ENCODE results near the gene RANBP3. TPM values are rescaled to one million over a fixed set of nuclear protein-coding genes. Genes with fewer than 3 reads are reported as not detected.

The RANBP3 gene
- total RNA-seq, 2 experiments from 2014 or later, result 82.2 to 93.6 TPM

- DNase-seq, result no peak
- no peaks in the 10 kb centered on the region for H3K27me3 Mint-ChIP-seq (ENCODE audit: low read depth)
- ATAC-seq, result peak; percentile 27
- peaks cover 55% of the 10 kb centered on the region for H3K4me1 Mint-ChIP-seq (ENCODE audit: low read depth)
- H3K4me3 Mint-ChIP-seq, result no peak overlapping the region
- ChIA-PET POLR2A (interaction anchor here (0.7 to 1.3 kb wide), 3 partner anchors 10 to 157 kb away, joined by 3 to 4 read pairs (median 3); partner anchors contain the start of gene NDUFA11), CTCF (interaction anchor here (1.0 to 3.5 kb wide), 10 partner anchors 9 to 319 kb away, joined by 3 to 33 read pairs (median 6); partner anchors contain the start of gene CATSPERD)
- H3K36me3 Mint-ChIP-seq (ENCODE audit: low read depth), result peaks cover 8% of the 10 kb centered on the region
- H3K9me3 Mint-ChIP-seq (ENCODE audit: insufficient read depth), result no peaks in the 10 kb centered on the region
- H3K27ac Mint-ChIP-seq, result peak overlapping the region; percentile 64
These were observed 6.7 kb upstream of the RANBP3 start for GRCh38 chr19:5984600-5984999.

- H3K27ac Mint-ChIP-seq, result peak overlapping the region; percentile 48
- no peaks in the 10 kb centered on the region for H3K27me3 Mint-ChIP-seq (ENCODE audit: low read depth)
- DNase-seq (no peak), ATAC-seq (no peak)
- CTCF ChIA-PET, result interaction anchor here (1.6 to 3.5 kb wide), 4 partner anchors 8 to 179 kb away, joined by 3 to 33 read pairs (median 22); no protein-coding TSS in a partner anchor
- peaks cover 13% of the 10 kb centered on the region for H3K36me3 Mint-ChIP-seq (ENCODE audit: low read depth)
- no peaks in the 10 kb centered on the region for H3K9me3 Mint-ChIP-seq (ENCODE audit: insufficient read depth)
- no peak overlapping the region for H3K4me3 Mint-ChIP-seq
- peaks cover 59% of the 10 kb centered on the region for H3K4me1 Mint-ChIP-seq (ENCODE audit: low read depth)
- POLR2A ChIA-PET, result interaction anchor here (1.2 kb wide), 1 partner anchor 9 kb away, joined by 3 read pairs; no protein-coding TSS in a partner anchor
These were observed 5.5 kb upstream of the RANBP3 start for GRCh38 chr19:5983367-5983955.

GRCh38 chr19:5978606-5979552 lies 939 bp upstream of the RANBP3 start:
- peaks cover 67% of the 10 kb centered on the region for H3K4me1 Mint-ChIP-seq (ENCODE audit: low read depth)
- no peaks in the 10 kb centered on the region for H3K9me3 Mint-ChIP-seq (ENCODE audit: insufficient read depth)
- H3K27ac Mint-ChIP-seq, result peak overlapping the region; percentile 92
- ATAC-seq (no peak), DNase-seq (no peak)
- no peaks in the 10 kb centered on the region for H3K27me3 Mint-ChIP-seq (ENCODE audit: low read depth)
- H3K4me3 Mint-ChIP-seq, result peak overlapping the region; percentile 99
- H3K36me3 Mint-ChIP-seq (ENCODE audit: low read depth), result peaks cover 48% of the 10 kb centered on the region
- ChIA-PET POLR2A (interaction anchor here (1.0 to 2.6 kb wide), 4 partner anchors 11 to 37 kb away, joined by 3 to 14 read pairs (median 4); no protein-coding TSS in a partner anchor), CTCF (interaction anchor here (0.6 to 6.0 kb wide), 10 partner anchors 9 to 184 kb away, joined by 3 to 64 read pairs (median 6); partner anchors contain the start of gene NRTN)

- no peak for ATAC-seq
These were observed 637 bp downstream of the RANBP3 start for GRCh38 chr19:5977222-5977784.

GRCh38 chr19:5976768-5977167 lies 1.2 kb downstream of the RANBP3 start:
- peak overlapping the region; percentile 95 for H3K27ac Mint-ChIP-seq
- peaks cover 55% of the 10 kb centered on the region for H3K36me3 Mint-ChIP-seq (ENCODE audit: low read depth)
- peak overlapping the region; percentile 99 for H3K4me3 Mint-ChIP-seq
- H3K4me1 Mint-ChIP-seq (ENCODE audit: low read depth), result peaks cover 64% of the 10 kb centered on the region
- H3K9me3 Mint-ChIP-seq (ENCODE audit: insufficient read depth), result no peaks in the 10 kb centered on the region
- ChIA-PET CTCF (interaction anchor here (3.1 to 6.0 kb wide), 4 partner anchors 9 to 173 kb away, joined by 12 to 64 read pairs (median 28); partner anchors contain the start of gene NRTN), POLR2A (interaction anchor here (0.5 to 1.0 kb wide), 3 partner anchors 14 to 396 kb away, joined by 3 read pairs; partner anchors contain the start of gene ALKBH7)
- ATAC-seq (no peak), DNase-seq (no peak)
- H3K27me3 Mint-ChIP-seq (ENCODE audit: low read depth), result no peaks in the 10 kb centered on the region

More at GRCh38 chr19:5977222-5977784, 637 bp downstream of the RANBP3 start:
- Mint-ChIP-seq H3K9me3 (ENCODE audit: insufficient read depth) (no peaks in the 10 kb centered on the region), H3K4me3 (peak overlapping the region; percentile 99), H3K4me1 (ENCODE audit: low read depth) (peaks cover 64% of the 10 kb centered on the region), H3K36me3 (ENCODE audit: low read depth) (peaks cover 53% of the 10 kb centered on the region), H3K27me3 (ENCODE audit: low read depth) (no peaks in the 10 kb centered on the region), H3K27ac (peak overlapping the region; percentile 95)
- ChIA-PET CTCF (interaction anchor here (3.1 to 6.0 kb wide), 4 partner anchors 10 to 173 kb away, joined by 12 to 64 read pairs (median 28); partner anchors contain the start of gene NRTN), POLR2A (interaction anchor here (0.5 to 2.6 kb wide), 6 partner anchors 9 to 395 kb away, joined by 3 to 14 read pairs (median 3); partner anchors contain the start of gene ALKBH7)
- DNase-seq, result no peak

GRCh38 chr19:5975388-5975728 lies 2.6 kb downstream of the RANBP3 start:
- ChIA-PET POLR2A (interaction anchor here (0.6 to 1.2 kb wide), 5 partner anchors 8 to 147 kb away, joined by 3 to 7 read pairs (median 3); no protein-coding TSS in a partner anchor), CTCF (interaction anchor here (0.9 to 6.0 kb wide), 7 partner anchors 8 to 171 kb away, joined by 3 to 64 read pairs (median 4); partner anchors contain the start of gene NRTN)
- ATAC-seq (no peak), DNase-seq (no peak)
- peaks cover 72% of the 10 kb centered on the region for H3K4me1 Mint-ChIP-seq (ENCODE audit: low read depth)
- H3K9me3 Mint-ChIP-seq (ENCODE audit: insufficient read depth), result no peaks in the 10 kb centered on the region
- peaks cover 61% of the 10 kb centered on the region for H3K36me3 Mint-ChIP-seq (ENCODE audit: low read depth)
- H3K4me3 Mint-ChIP-seq, result peak overlapping the region; percentile 49
- no peaks in the 10 kb centered on the region for H3K27me3 Mint-ChIP-seq (ENCODE audit: low read depth)
- peak overlapping the region; percentile 63 for H3K27ac Mint-ChIP-seq

GRCh38 chr19:5974721-5975387 lies 3.1 kb downstream of the RANBP3 start:
- DNase-seq (peak; percentile 42), ATAC-seq (no peak)
- Mint-ChIP-seq H3K4me3 (peak overlapping the region; percentile 16), H3K36me3 (ENCODE audit: low read depth) (peaks cover 56% of the 10 kb centered on the region), H3K9me3 (ENCODE audit: insufficient read depth) (no peaks in the 10 kb centered on the region), H3K27ac (peak overlapping the region; percentile 78), H3K27me3 (ENCODE audit: low read depth) (no peaks in the 10 kb centered on the region), H3K4me1 (ENCODE audit: low read depth) (peaks cover 67% of the 10 kb centered on the region)
- ChIA-PET POLR2A (interaction anchor here (0.6 to 1.2 kb wide), 5 partner anchors 8 to 146 kb away, joined by 3 to 7 read pairs (median 3); no protein-coding TSS in a partner anchor), CTCF (interaction anchor here (0.6 to 1.3 kb wide), 6 partner anchors 9 to 170 kb away, joined by 3 to 7 read pairs (median 4); partner anchors contain the start of gene NRTN)

- DNase-seq (no peak), ATAC-seq (no peak)
- Mint-ChIP-seq H3K4me1 (ENCODE audit: low read depth) (peaks cover 61% of the 10 kb centered on the region), H3K27me3 (ENCODE audit: low read depth) (no peaks in the 10 kb centered on the region), H3K4me3 (no peak overlapping the region), H3K36me3 (ENCODE audit: low read depth) (peaks cover 53% of the 10 kb centered on the region), H3K27ac (peak overlapping the region; percentile 78), H3K9me3 (ENCODE audit: insufficient read depth) (no peaks in the 10 kb centered on the region)
- ChIA-PET CTCF (interaction anchor here (0.6 to 1.3 kb wide), 2 partner anchors 8 to 170 kb away, joined by 4 to 7 read pairs; partner anchors contain the start of gene NRTN), POLR2A (interaction anchor here (0.9 to 1.1 kb wide), 2 partner anchors 10 to 12 kb away, joined by 3 to 7 read pairs; no protein-coding TSS in a partner anchor)
These were observed 3.9 kb downstream of the RANBP3 start for GRCh38 chr19:5973867-5974635.

- no peak for ATAC-seq
- peaks cover 63% of the 10 kb centered on the region for H3K4me1 Mint-ChIP-seq (ENCODE audit: low read depth)
- no peak overlapping the region for H3K27ac Mint-ChIP-seq
- no peak overlapping the region for H3K4me3 Mint-ChIP-seq
- H3K36me3 Mint-ChIP-seq (ENCODE audit: low read depth), result peaks cover 50% of the 10 kb centered on the region
- no peaks in the 10 kb centered on the region for H3K27me3 Mint-ChIP-seq (ENCODE audit: low read depth)
- ChIA-PET POLR2A (no interaction called here), CTCF (interaction anchor here (3.4 kb wide), 1 partner anchor 12 kb away, joined by 15 read pairs; no protein-coding TSS in a partner anchor)
- no peaks in the 10 kb centered on the region for H3K9me3 Mint-ChIP-seq (ENCODE audit: insufficient read depth)
- DNase-seq, result no peak
These were observed 4.6 kb downstream of the RANBP3 start for GRCh38 chr19:5973376-5973775.

GRCh38 chr19:5972355-5972731 lies 5.6 kb downstream of the RANBP3 start:
- peaks cover 71% of the 10 kb centered on the region for H3K4me1 Mint-ChIP-seq (ENCODE audit: low read depth)
- CTCF ChIA-PET, result interaction anchor here (1.0 to 3.4 kb wide), 4 partner anchors 11 to 168 kb away, joined by 3 to 15 read pairs (median 6); partner anchors contain the start of gene NRTN

More at GRCh38 chr19:5972355-5972731, 5.6 kb downstream of the RANBP3 start:
- no peak overlapping the region for H3K4me3 Mint-ChIP-seq
- POLR2A ChIA-PET, result interaction anchor here (1.2 kb wide), 1 partner anchor 10 kb away, joined by 4 read pairs; no protein-coding TSS in a partner anchor
- no peaks in the 10 kb centered on the region for H3K9me3 Mint-ChIP-seq (ENCODE audit: insufficient read depth)
- no peak for ATAC-seq
- H3K27me3 Mint-ChIP-seq (ENCODE audit: low read depth), result no peaks in the 10 kb centered on the region
- no peak for DNase-seq
- peak overlapping the region; percentile 60 for H3K27ac Mint-ChIP-seq
- peaks cover 47% of the 10 kb centered on the region for H3K36me3 Mint-ChIP-seq (ENCODE audit: low read depth)
